HepG2 (cell line): ENCODE measurements around the gene QSOX2. TPM values are rescaled to one million over a fixed set of nuclear protein-coding genes. Genes with fewer than 3 reads are reported as not detected.
A peak's percentile ranks its signal among the peaks of the same experiment; 100 is the strongest.

Source experiments
- CREM ChIP-seq, 2 experiments: sonication (generic) in 1 of 2; formaldehyde crosslinking in 1 of 2; IDR thresholded peaks; 2 replicates each; pipeline versions ENCODE4 v1.4.0 to v1.6.1; 2016 to 2020; ENCODE audit warnings: antibody characterized with exemption in 1 of 2, mild to moderate bottlenecking in 1 of 2, missing genetic modification reagents in 1 of 2
- FOSL1 ChIP-seq: sonication (generic); formaldehyde crosslinking; IDR thresholded peaks from 2 replicates; pipeline ENCODE4 v1.9.0; 2021; ENCODE audit warnings: missing genetic modification reagents, borderline replicate concordance
- HOXA3 ChIP-seq: sonication (generic); formaldehyde crosslinking; IDR thresholded peaks from 2 replicates; pipeline ENCODE4 v1.5.0; 2020; ENCODE audit warnings: missing genetic modification reagents
- NR2F6 ChIP-seq, 2 experiments: IDR thresholded peaks; 2 replicates each; pipeline ENCODE4 v1.6.1; 2016; ENCODE audit warnings: antibody characterized with exemption in 1 of 2, mild to moderate bottlenecking in 1 of 2
- PITX1 ChIP-seq: sonication (generic); formaldehyde crosslinking; IDR thresholded peaks from 2 replicates; pipeline ENCODE4 v1.5.1; 2020; ENCODE audit warnings: mild to moderate bottlenecking, missing genetic modification reagents
- RARA ChIP-seq: IDR thresholded peaks from 2 replicates; pipeline ENCODE4 v1.6.1; 2016; ENCODE audit warnings: missing genetic modification reagents, missing compliant biosample characterization
- SAP130 ChIP-seq: IDR thresholded peaks from 2 replicates; pipeline ENCODE4 v1.6.1; 2016; ENCODE audit warnings: low read depth
- TEAD3 ChIP-seq: optimal IDR thresholded peaks from 2 replicates; pipeline ENCODE3; 2016; ENCODE audit warnings: borderline replicate concordance
- ZBTB8A ChIP-seq: sonication (generic); formaldehyde crosslinking; IDR thresholded peaks from 2 replicates; pipeline ENCODE4 v1.4.0; 2020; ENCODE audit warnings: mild to moderate bottlenecking, low read depth, missing genetic modification reagents, borderline replicate concordance
- ZFX ChIP-seq: sonication (generic); formaldehyde crosslinking; IDR thresholded peaks from 2 replicates; pipeline ENCODE4 v1.4.0; 2020; ENCODE audit warnings: mild to moderate bottlenecking, low read depth, missing genetic modification reagents, moderate library complexity
- ZNF232 ChIP-seq: sonication (generic); formaldehyde crosslinking; IDR thresholded peaks from 2 replicates; pipeline ENCODE4 v1.4.0; 2020; ENCODE audit warnings: missing genetic modification reagents, borderline replicate concordance
- polyA plus RNA-seq, 8 experiments: library from polyadenylated mRNA; depleted of rRNA in 3 of 8; stranded (reverse) in 7 of 8; unstranded in 1 of 8; fragments of >200 nt; fragmentation: Illumina TruSeq in 4 of 8; extraction: Trizol in 4 of 8; gene quantifications; 2 replicates each; pipeline versions ENCODE4 v1.2.1 to v1.2.3, GENCODE V29; 2011 to 2016; ENCODE audit warnings: low read depth in 4 of 8, missing spikeins in 1 of 8, mixed read lengths in 1 of 8; ENCODE audit not compliant: insufficient read depth in 1 of 8
- total RNA-seq, 5 experiments: library from RNA; depleted of rRNA; stranded (reverse); fragments of >200 nt; fragmentation: Illumina TruSeq; extraction: Trizol; gene quantifications; 2 replicates each; pipeline ENCODE4 v1.2.3, GENCODE V29; 2016; ENCODE audit warnings: low read depth in 1 of 5
- TF ChIP-seq, protein P1 (sequence below): sonication (generic); IDR thresholded peaks from 2 replicates; pipeline ENCODE4 v1.6.1; 2016; ENCODE audit warnings: low read depth, borderline replicate concordance
- TF ChIP-seq, protein P2 (sequence below): IDR thresholded peaks from 2 replicates; pipeline ENCODE4 v1.6.1; 2016; ENCODE audit warnings: missing biosample characterization, missing genetic modification reagents, low read depth
- TF ChIP-seq, protein P3 (sequence below): sonication (generic); formaldehyde crosslinking; IDR thresholded peaks from 2 replicates; pipeline ENCODE4 v1.4.0; 2020; ENCODE audit warnings: mild to moderate bottlenecking, missing genetic modification reagents, borderline replicate concordance
- TF ChIP-seq, protein P4 (sequence below): sonication (generic); formaldehyde crosslinking; IDR thresholded peaks from 2 replicates; pipeline ENCODE4 v1.5.0; 2020; ENCODE audit warnings: missing genetic modification reagents
- TF ChIP-seq, protein P5 (sequence below): sonication (generic); formaldehyde crosslinking; IDR thresholded peaks from 2 replicates; pipeline ENCODE4 v1.5.0; 2020; ENCODE audit warnings: mild to moderate bottlenecking, missing genetic modification reagents

Gene QSOX2
- total and polyA plus RNA-seq, 2 of the 13 experiments (the other 11 are each of a cell fraction or from before 2014, with no cell fraction given) = 27.1 to 42.1 TPM

DNA sequence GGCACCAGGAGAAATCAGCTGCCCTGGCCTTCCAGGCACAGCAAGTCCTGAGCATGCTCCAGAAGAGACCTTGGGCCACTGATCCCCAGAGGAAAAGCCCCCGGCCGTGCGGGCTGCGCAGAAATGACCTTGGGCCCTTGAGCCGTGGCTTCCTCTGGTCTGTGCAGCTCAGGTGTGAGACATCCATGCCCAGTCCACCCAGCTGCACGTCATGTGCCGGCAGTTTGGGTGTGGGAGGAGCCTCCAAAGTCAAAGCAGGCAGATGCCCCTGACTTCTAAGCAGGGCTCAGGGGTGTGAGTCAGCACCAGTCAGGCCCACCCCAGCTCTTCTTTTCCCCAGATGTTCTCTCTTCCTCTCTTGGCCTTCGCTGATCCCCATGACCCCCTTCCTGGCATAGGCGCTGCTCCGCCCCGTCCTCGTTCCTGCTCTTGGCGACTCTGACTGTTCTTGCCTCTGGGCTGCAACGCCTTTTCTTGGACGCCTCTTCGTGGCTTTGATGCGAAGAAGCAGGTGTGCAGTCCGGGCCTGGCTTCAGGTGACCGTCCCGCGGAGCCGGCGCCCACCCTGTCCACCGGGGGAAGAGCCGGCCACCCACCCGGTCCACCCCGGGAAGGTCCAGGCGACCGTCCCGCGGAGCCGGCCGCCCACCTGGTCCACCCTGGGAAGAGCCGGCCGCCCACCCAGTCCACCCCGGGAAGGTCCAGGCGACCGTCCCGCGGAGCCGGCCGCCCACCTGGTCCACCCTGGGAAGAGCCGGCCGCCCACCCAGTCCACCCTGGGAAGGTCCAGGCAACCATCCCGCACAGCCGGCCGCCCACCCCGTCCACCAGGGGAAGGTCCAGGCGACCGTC, 5.9 kb upstream of the QSOX2 start (continued):
- peak; percentile 54 for TF ChIP-seq PITX1 (CRISPR knock-in tag)
- peak; percentile 42; the same call in 1 of the 2 replicates for TF ChIP-seq ZFX (CRISPR knock-in tag)
- TF ChIP-seq HOXA3 (CRISPR knock-in tag) = peak; percentile 62; the same call in 1 of the 2 replicates
- TF ChIP-seq, protein P1, sequence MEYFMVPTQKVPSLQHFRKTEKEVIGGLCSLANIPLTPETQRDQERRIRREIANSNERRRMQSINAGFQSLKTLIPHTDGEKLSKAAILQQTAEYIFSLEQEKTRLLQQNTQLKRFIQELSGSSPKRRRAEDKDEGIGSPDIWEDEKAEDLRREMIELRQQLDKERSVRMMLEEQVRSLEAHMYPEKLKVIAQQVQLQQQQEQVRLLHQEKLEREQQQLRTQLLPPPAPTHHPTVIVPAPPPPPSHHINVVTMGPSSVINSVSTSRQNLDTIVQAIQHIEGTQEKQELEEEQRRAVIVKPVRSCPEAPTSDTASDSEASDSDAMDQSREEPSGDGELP = peak; percentile 51; the same call in 1 of the 2 replicates
- TF ChIP-seq, protein P2, sequence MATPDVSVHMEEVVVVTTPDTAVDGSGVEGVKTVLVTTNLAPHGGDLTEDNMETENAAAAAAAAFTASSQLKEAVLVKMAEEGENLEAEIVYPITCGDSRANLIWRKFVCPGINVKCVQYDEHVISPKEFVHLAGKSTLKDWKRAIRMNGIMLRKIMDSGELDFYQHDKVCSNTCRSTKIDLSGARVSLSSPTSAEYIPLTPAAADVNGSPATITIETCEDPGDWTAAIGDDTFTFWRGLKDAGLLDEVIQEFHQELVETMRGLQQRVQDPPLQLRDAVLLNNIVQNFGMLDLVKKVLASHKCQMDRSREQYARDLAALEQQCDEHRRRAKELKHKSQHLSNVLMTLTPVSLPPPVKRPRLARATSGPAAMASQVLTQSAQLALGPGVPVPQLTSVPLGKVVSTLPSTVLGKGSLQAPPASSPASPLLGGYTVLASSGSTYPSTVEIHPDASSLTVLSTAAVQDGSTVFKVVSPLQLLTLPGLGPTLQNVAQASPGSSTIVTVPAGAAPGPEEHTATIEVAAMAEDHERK (CRISPR knock-in tag) = no peak
- TF ChIP-seq, protein P3, sequence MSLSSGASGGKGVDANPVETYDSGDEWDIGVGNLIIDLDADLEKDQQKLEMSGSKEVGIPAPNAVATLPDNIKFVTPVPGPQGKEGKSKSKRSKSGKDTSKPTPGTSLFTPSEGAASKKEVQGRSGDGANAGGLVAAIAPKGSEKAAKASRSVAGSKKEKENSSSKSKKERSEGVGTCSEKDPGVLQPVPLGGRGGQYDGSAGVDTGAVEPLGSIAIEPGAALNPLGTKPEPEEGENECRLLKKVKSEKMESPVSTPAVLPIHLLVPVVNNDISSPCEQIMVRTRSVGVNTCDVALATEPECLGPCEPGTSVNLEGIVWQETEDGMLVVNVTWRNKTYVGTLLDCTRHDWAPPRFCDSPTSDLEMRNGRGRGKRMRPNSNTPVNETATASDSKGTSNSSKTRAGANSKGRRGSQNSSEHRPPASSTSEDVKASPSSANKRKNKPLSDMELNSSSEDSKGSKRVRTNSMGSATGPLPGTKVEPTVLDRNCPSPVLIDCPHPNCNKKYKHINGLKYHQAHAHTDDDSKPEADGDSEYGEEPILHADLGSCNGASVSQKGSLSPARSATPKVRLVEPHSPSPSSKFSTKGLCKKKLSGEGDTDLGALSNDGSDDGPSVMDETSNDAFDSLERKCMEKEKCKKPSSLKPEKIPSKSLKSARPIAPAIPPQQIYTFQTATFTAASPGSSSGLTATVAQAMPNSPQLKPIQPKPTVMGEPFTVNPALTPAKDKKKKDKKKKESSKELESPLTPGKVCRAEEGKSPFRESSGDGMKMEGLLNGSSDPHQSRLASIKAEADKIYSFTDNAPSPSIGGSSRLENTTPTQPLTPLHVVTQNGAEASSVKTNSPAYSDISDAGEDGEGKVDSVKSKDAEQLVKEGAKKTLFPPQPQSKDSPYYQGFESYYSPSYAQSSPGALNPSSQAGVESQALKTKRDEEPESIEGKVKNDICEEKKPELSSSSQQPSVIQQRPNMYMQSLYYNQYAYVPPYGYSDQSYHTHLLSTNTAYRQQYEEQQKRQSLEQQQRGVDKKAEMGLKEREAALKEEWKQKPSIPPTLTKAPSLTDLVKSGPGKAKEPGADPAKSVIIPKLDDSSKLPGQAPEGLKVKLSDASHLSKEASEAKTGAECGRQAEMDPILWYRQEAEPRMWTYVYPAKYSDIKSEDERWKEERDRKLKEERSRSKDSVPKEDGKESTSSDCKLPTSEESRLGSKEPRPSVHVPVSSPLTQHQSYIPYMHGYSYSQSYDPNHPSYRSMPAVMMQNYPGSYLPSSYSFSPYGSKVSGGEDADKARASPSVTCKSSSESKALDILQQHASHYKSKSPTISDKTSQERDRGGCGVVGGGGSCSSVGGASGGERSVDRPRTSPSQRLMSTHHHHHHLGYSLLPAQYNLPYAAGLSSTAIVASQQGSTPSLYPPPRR (CRISPR knock-in tag) = peak; percentile 52; the same call in 1 of the 2 replicates
- TF ChIP-seq FOSL1 (CRISPR knock-in tag) = no peak
- TF ChIP-seq, protein P4, sequence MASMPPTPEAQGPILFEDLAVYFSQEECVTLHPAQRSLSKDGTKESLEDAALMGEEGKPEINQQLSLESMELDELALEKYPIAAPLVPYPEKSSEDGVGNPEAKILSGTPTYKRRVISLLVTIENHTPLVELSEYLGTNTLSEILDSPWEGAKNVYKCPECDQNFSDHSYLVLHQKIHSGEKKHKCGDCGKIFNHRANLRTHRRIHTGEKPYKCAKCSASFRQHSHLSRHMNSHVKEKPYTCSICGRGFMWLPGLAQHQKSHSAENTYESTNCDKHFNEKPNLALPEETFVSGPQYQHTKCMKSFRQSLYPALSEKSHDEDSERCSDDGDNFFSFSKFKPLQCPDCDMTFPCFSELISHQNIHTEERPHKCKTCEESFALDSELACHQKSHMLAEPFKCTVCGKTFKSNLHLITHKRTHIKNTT (CRISPR knock-in tag) = no peak
- TF ChIP-seq ZNF232 (CRISPR knock-in tag) = 0 out of 2 replicates have a peak, but pooled peaks have one; percentile 50
- TF ChIP-seq, protein P5, sequence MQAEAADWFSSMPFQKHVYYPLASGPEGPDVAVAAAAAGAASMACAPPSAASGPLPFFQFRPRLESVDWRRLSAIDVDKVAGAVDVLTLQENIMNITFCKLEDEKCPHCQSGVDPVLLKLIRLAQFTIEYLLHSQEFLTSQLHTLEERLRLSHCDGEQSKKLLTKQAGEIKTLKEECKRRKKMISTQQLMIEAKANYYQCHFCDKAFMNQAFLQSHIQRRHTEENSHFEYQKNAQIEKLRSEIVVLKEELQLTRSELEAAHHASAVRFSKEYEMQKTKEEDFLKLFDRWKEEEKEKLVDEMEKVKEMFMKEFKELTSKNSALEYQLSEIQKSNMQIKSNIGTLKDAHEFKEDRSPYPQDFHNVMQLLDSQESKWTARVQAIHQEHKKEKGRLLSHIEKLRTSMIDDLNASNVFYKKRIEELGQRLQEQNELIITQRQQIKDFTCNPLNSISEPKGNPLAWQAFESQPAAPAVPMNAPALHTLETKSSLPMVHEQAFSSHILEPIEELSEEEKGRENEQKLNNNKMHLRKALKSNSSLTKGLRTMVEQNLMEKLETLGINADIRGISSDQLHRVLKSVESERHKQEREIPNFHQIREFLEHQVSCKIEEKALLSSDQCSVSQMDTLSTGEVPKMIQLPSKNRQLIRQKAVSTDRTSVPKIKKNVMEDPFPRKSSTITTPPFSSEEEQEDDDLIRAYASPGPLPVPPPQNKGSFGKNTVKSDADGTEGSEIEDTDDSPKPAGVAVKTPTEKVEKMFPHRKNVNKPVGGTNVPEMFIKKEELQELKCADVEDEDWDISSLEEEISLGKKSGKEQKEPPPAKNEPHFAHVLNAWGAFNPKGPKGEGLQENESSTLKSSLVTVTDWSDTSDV (CRISPR knock-in tag) = no peak
- no peak for TF ChIP-seq NR2F6 (IDR thresholded peaks at IDR 0.05)
- peak; percentile 49; the same call in 1 of the 2 replicates for TF ChIP-seq NR2F6 (CRISPR knock-in tag; IDR thresholded peaks at IDR 0.05)
- TF ChIP-seq SAP130 (CRISPR knock-in tag) = peak; percentile 58
- TF ChIP-seq CREM (IDR thresholded peaks at IDR 0.05) = no peak
- TF ChIP-seq CREM (CRISPR knock-in tag; IDR thresholded peaks at IDR 0.05) = no peak
- TF ChIP-seq TEAD3 (CRISPR knock-in tag) = peak; percentile 13
- peak; percentile 31; the same call in 1 of the 2 replicates for TF ChIP-seq RARA (CRISPR knock-in tag)
- no peak for TF ChIP-seq ZBTB8A
